ENCODE measurements around the gene TRIO.

DNA sequence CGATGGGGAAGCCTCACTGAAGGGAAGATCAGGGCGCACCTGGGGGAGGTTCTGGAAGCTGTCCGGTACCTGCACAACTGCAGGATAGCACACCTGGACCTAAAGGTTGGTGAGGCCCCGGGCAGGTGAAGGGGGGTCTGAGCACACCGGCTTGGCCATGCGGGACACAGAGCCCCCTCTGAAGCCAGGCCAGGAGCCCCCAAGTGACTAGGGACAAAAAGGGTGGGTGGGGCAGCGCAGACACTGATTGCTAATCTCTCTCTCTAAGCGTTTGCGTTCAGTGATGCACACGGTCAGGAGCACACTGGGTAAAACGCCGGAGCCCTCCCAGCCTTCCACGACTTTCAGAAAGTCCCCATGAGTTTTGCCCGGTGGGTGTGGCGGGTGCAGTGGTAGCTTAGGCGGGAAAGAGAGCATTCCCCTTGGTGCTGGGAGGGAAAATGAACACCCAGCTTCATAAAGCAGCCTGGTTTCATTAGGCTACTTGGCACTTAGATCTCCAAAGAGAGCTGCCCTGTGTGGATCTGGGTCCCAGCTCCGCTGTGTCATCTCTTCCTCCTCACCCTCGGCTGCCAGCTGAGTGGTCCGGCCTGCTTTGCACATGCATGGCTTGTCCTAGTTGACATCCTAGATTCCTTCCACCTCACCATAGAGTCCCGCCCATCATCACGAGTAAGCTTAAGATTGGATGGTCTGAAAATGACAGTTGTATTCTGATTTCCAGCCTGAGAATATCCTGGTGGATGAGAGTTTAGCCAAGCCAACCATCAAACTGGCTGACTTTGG, 364.2 kb downstream of the TRIO start:
- TF ChIP-seq EZH2phosphoT487 (IDR thresholded peaks at IDR 0.05; ENCODE audit: borderline replicate concordance, low read length): no peak
- TF ChIP-seq, protein P1, sequence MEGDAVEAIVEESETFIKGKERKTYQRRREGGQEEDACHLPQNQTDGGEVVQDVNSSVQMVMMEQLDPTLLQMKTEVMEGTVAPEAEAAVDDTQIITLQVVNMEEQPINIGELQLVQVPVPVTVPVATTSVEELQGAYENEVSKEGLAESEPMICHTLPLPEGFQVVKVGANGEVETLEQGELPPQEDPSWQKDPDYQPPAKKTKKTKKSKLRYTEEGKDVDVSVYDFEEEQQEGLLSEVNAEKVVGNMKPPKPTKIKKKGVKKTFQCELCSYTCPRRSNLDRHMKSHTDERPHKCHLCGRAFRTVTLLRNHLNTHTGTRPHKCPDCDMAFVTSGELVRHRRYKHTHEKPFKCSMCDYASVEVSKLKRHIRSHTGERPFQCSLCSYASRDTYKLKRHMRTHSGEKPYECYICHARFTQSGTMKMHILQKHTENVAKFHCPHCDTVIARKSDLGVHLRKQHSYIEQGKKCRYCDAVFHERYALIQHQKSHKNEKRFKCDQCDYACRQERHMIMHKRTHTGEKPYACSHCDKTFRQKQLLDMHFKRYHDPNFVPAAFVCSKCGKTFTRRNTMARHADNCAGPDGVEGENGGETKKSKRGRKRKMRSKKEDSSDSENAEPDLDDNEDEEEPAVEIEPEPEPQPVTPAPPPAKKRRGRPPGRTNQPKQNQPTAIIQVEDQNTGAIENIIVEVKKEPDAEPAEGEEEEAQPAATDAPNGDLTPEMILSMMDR (conservative IDR thresholded peaks at IDR 0.05; ENCODE audit: low read depth, low read length): no peak
